ENCODE measurements around the gene CCDC39. TPM values are rescaled to one million over a fixed set of nuclear protein-coding genes. Genes with fewer than 3 reads are reported as not detected.

CCDC39 gene
- total and polyA plus RNA-seq, 2 of the 13 experiments (the other 11 are each of a cell fraction or from before 2014, with no cell fraction given) = not detected

GRCh38 chr3:180612364-180612763 is 66.9 kb downstream of the CCDC39 start:
- H3K27ac ChIP-seq (ENCODE audit: extremely low read length, insufficient read depth, low read length) = no peak overlapping the region
- in situ Hi-C loops (cut with HindIII; ENCODE audit: extremely low pct_ligation_motif_present, low pct_unique_long_range_greater_than_20kb) (loop anchor here (25.0 kb wide), 1 partner anchor 375 kb away; the partner anchor contains the start of gene DNAJC19), intact Hi-C loops (cut with micrococcal nuclease; ENCODE audit: unreplicated experiment) (no loop called here)
- BruUV-seq (replicated peaks) = no TSS peak
- WGBS (ENCODE audit: low lambda C conversion rate) = 96% methylated on average over 5 of the region's 5 CpGs
- H3K36me3 ChIP-seq (replicated peaks in 1 of 2; ENCODE audit: control insufficient read depth in 1 of 2, insufficient read depth in 2 of 2, low read length in 2 of 2) = peaks cover 2 to 50% of the 10 kb centered on the region in 2 experiments; a peak in 4 of 5 replicates
- no peak overlapping the region for H2AFZ ChIP-seq (ENCODE audit: low read length)
- DNase-seq (ENCODE audit: low spot score) (no peak), FAIRE-seq (no peak), ATAC-seq (peak; percentile 33; the same call in 1 of the 3 replicates)
- no peak for TF ChIP-seq PLSCR1 (CRISPR knock-in tag; IDR thresholded peaks at IDR 0.05; ENCODE audit: borderline replicate concordance)
- TF ChIP-seq SP140L (CRISPR knock-in tag; IDR thresholded peaks at IDR 0.05; ENCODE audit: borderline replicate concordance) = no peak
- no peak for TF ChIP-seq RNF219 (CRISPR knock-in tag; IDR thresholded peaks at IDR 0.05)
- no peak for TF ChIP-seq SNAPC4 (CRISPR knock-in tag; IDR thresholded peaks at IDR 0.05)
- no peak for TF ChIP-seq FOXK2 (IDR thresholded peaks at IDR 0.05)
- H3K9me3 ChIP-seq (ENCODE audit: low read length) = no peaks in the 10 kb centered on the region
- no peaks in the 10 kb centered on the region for H3K4me1 ChIP-seq (ENCODE audit: insufficient read depth, low read length)
- POLR2A ChIA-PET = interaction anchor here (2.2 kb wide), 1 partner anchor 10 kb away, joined by 10 read pairs; the partner anchor contains the start of gene TTC14
- no peak overlapping the region for H3K9ac ChIP-seq (ENCODE audit: insufficient read depth, low read depth, low read length)
- H3K27me3 ChIP-seq (ENCODE audit: control insufficient read depth in 1 of 2, insufficient read depth in 2 of 2, low read length in 2 of 2) = no peaks in the 10 kb centered on the region
- CTCF ChIA-PET (ENCODE audit: low intra/inter-chr PET ratio, low total read pairs) = no interaction called here
- H3K4me2 ChIP-seq (ENCODE audit: low read depth, low read length) = no peak overlapping the region
- H3K4me3 ChIP-seq (replicated peaks in 1 of 3; ENCODE audit: insufficient read depth in 1 of 3, low read depth in 2 of 3, low read length in 3 of 3) = no peak overlapping the region
- H4K20me1 ChIP-seq (ENCODE audit: insufficient read depth, low read length) = no peaks in the 10 kb centered on the region
- H3K79me2 ChIP-seq (ENCODE audit: insufficient read depth, low read length) = no peaks in the 10 kb centered on the region

Measured in HepG2 (cell line).